Loucy (cell line): ENCODE data around the gene MARVELD1.

ENCODE experiments used
- CTCF ChIP-seq: fragments of 200-600 bp; sonication (generic); conservative IDR thresholded peaks from 2 replicates; pipeline ENCODE4 v1.5.1; 2014; ENCODE audit warnings: mild to moderate bottlenecking, antibody characterized with exemption, low read length
- EZH2phosphoT487 ChIP-seq: fragments of 200-600 bp; IDR thresholded peaks from 2 replicates; pipeline ENCODE4 v1.6.1; 2018; ENCODE audit warnings: antibody characterized with exemption, mild to moderate bottlenecking, moderate library complexity, borderline replicate concordance

GRCh38 chr10:97760461-97761257 is 47.1 kb downstream of the MARVELD1 start:
- no peak for TF ChIP-seq CTCF
- no peak for TF ChIP-seq EZH2phosphoT487
